Measurements from ENCODE around the gene NPEPL1. TPM values are rescaled to one million over a fixed set of nuclear protein-coding genes. Genes with fewer than 3 reads are reported as not detected.

The NPEPL1 gene
- polyA plus RNA-seq, 1 donor (not counting 4 experiments of a cell fraction or from before 2014, with no cell fraction given) = 4.4 TPM

DNA sequence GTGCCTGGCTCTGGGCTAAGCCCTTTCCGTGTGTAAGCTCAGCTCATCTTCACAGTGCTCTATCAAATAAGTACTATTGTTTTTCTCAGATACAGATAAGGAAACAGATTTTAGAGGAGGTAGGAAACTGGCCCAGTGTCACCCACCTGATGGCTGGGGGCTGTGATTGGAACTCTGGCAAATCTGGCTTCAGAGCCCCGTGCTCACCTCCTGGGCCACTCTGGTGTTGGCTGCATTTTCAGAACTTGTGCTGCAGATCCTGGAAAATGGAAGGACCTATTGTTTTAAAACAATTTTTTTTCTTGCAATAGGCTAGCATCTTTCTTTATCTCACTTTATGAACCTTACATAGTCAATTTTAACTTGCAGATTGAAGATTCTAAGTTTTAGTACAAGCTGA is 35.8 kb upstream of the NPEPL1 start:
- H3K36me3 ChIP-seq (ENCODE audit: control insufficient read depth in 2 of 2, extremely low read depth in 1 of 2, insufficient read depth in 2 of 2, low read length in 2 of 2) = peaks cover 10 to 12% of the 10 kb centered on the region in 2 experiments
- H3K79me2 ChIP-seq (ENCODE audit: control insufficient read depth, insufficient read depth, low read length) = peaks cover 96% of the 10 kb centered on the region
- peaks cover 39% of the 10 kb centered on the region for H3K4me1 ChIP-seq (ENCODE audit: control insufficient read depth, extremely low read depth, insufficient read depth, low read length)
- peak overlapping the region; percentile 46 for H3K4me2 ChIP-seq (ENCODE audit: control insufficient read depth, extremely low read depth, insufficient read depth, low read depth, low read length)
- no peaks in the 10 kb centered on the region for H3K9me1 ChIP-seq (ENCODE audit: control insufficient read depth, extremely low read depth, insufficient read depth, low read length)
- TF ChIP-seq EZH2 (IDR thresholded peaks at IDR 0.05; ENCODE audit: low read length) = no peak
- TF ChIP-seq, protein P1, sequence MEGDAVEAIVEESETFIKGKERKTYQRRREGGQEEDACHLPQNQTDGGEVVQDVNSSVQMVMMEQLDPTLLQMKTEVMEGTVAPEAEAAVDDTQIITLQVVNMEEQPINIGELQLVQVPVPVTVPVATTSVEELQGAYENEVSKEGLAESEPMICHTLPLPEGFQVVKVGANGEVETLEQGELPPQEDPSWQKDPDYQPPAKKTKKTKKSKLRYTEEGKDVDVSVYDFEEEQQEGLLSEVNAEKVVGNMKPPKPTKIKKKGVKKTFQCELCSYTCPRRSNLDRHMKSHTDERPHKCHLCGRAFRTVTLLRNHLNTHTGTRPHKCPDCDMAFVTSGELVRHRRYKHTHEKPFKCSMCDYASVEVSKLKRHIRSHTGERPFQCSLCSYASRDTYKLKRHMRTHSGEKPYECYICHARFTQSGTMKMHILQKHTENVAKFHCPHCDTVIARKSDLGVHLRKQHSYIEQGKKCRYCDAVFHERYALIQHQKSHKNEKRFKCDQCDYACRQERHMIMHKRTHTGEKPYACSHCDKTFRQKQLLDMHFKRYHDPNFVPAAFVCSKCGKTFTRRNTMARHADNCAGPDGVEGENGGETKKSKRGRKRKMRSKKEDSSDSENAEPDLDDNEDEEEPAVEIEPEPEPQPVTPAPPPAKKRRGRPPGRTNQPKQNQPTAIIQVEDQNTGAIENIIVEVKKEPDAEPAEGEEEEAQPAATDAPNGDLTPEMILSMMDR (optimal IDR thresholded peaks at IDR 0.05 in 1 of 3, IDR thresholded peaks at IDR 0.05 in 1 of 3, conservative IDR thresholded peaks at IDR 0.05 in 1 of 3; ENCODE audit: extremely low read depth in 1 of 3, insufficient read depth in 2 of 3, low read length in 3 of 3) = no peak
- H3K27me3 ChIP-seq (ENCODE audit: control insufficient read depth, extremely low read depth, insufficient read depth, low read length) = no peaks in the 10 kb centered on the region
- H2AFZ ChIP-seq (ENCODE audit: control insufficient read depth, low read length) = no peak overlapping the region
- dilution Hi-C loops (cut with MboI; ENCODE audit: extremely low pct_ligation_motif_present, low sequenced_read_pairs) = no loop called here
- no peak overlapping the region for H3K27ac ChIP-seq (ENCODE audit: control insufficient read depth, insufficient read depth, low read length)
- peaks cover 2% of the 10 kb centered on the region for H4K20me1 ChIP-seq (ENCODE audit: control insufficient read depth, extremely low read depth, insufficient read depth, low read length)
- no peak for FAIRE-seq
- H3K9ac ChIP-seq (ENCODE audit: control insufficient read depth, extremely low read depth, insufficient read depth, low read length) = no peak overlapping the region
- no peak overlapping the region for H3K4me3 ChIP-seq (ENCODE audit: control insufficient read depth in 2 of 3, extremely low read depth in 1 of 3, insufficient read depth in 2 of 3, low read depth in 1 of 3, low read length in 3 of 3)
- no peak for DNase-seq (ENCODE audit: low read depth, low spot score)
- no peaks in the 10 kb centered on the region for H3K9me3 ChIP-seq (ENCODE audit: control insufficient read depth, low read depth, low read length)

DNA sequence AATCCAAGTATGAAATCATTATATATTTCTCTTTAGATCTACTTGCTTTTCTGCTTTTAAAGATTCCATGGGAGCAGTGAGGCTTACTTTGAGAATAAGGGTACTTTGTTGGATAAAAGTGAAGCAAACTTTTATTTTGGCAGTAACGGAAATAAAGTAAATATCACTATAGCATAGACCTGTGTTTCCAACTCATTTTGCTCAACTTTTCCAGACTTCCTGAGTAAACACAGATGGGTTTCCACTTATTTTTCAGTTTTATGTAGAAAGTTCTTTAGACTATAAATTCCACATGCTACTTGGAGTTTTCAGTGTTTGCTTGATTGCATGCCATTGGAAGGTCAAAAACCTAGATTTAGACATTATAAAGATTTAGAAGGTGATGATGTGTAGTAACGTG is 35.3 kb upstream of the NPEPL1 start:
- DNase-seq (ENCODE audit: low read depth, low spot score) (no peak), FAIRE-seq (no peak)
- H3K9me1 ChIP-seq (ENCODE audit: control insufficient read depth, extremely low read depth, insufficient read depth, low read length) = no peaks in the 10 kb centered on the region
- no peak overlapping the region for H3K4me3 ChIP-seq (ENCODE audit: control insufficient read depth in 2 of 3, extremely low read depth in 1 of 3, insufficient read depth in 2 of 3, low read depth in 1 of 3, low read length in 3 of 3)
- peaks cover 39% of the 10 kb centered on the region for H3K4me1 ChIP-seq (ENCODE audit: control insufficient read depth, extremely low read depth, insufficient read depth, low read length)
- no peak overlapping the region for H2AFZ ChIP-seq (ENCODE audit: control insufficient read depth, low read length)
- peaks cover 97% of the 10 kb centered on the region for H3K79me2 ChIP-seq (ENCODE audit: control insufficient read depth, insufficient read depth, low read length)
- peaks cover 11 to 16% of the 10 kb centered on the region in 2 experiments for H3K36me3 ChIP-seq (ENCODE audit: control insufficient read depth in 2 of 2, extremely low read depth in 1 of 2, insufficient read depth in 2 of 2, low read length in 2 of 2)
- TF ChIP-seq, protein P1 (optimal IDR thresholded peaks at IDR 0.05 in 1 of 3, IDR thresholded peaks at IDR 0.05 in 1 of 3, conservative IDR thresholded peaks at IDR 0.05 in 1 of 3; ENCODE audit: extremely low read depth in 1 of 3, insufficient read depth in 2 of 3, low read length in 3 of 3) = no peak
- no peak for TF ChIP-seq EZH2 (IDR thresholded peaks at IDR 0.05; ENCODE audit: low read length)
- H3K9me3 ChIP-seq (ENCODE audit: control insufficient read depth, low read depth, low read length) = no peaks in the 10 kb centered on the region
- dilution Hi-C loops (cut with MboI; ENCODE audit: extremely low pct_ligation_motif_present, low sequenced_read_pairs) = no loop called here
- peak overlapping the region; percentile 46 for H3K4me2 ChIP-seq (ENCODE audit: control insufficient read depth, extremely low read depth, insufficient read depth, low read depth, low read length)
- H3K27ac ChIP-seq (ENCODE audit: control insufficient read depth, insufficient read depth, low read length) = no peak overlapping the region
- no peak overlapping the region for H3K9ac ChIP-seq (ENCODE audit: control insufficient read depth, extremely low read depth, insufficient read depth, low read length)
- peaks cover 2% of the 10 kb centered on the region for H4K20me1 ChIP-seq (ENCODE audit: control insufficient read depth, extremely low read depth, insufficient read depth, low read length)
- no peaks in the 10 kb centered on the region for H3K27me3 ChIP-seq (ENCODE audit: control insufficient read depth, extremely low read depth, insufficient read depth, low read length)
